ENCODE results near the gene GPR84. TPM values are rescaled to one million over a fixed set of nuclear protein-coding genes. Genes with fewer than 3 reads are reported as not detected.
A peak's percentile ranks its signal among the peaks of the same experiment; 100 is the strongest.
"Not testable (repeated sequence)": the region's sequence is repeated elsewhere in the genome, so short reads cannot be mapped to it uniquely, and the experiment has no call there.

GPR84 gene
- total and polyA plus RNA-seq, 8 donors, result 0.46 to 1.4 (median 0.50) TPM; not detected in 5

- H3K9me3 ChIP-seq, result no peaks in the 10 kb centered on the region
- H3K27me3 ChIP-seq, result no peaks in the 10 kb centered on the region
- peak overlapping the region in 3 of 5 donors; percentile 7 to 43 (median 43) for H3K27ac ChIP-seq
- H3K4me1 ChIP-seq, result peaks cover 43 to 91% (median 71%) of the 10 kb centered on the region in 4 donors
- DNase-seq, result peak in 1 of 2 donors; percentile 29
- no peak for TF ChIP-seq CTCF (IDR thresholded peaks at IDR 0.05)
- TF ChIP-seq POLR2A (IDR thresholded peaks at IDR 0.05), result no peak
- TF ChIP-seq EP300 (IDR thresholded peaks at IDR 0.05), result no peak
- no peak for TF ChIP-seq POLR2AphosphoS5 (IDR thresholded peaks at IDR 0.05)
- no peak overlapping the region for H3K4me3 ChIP-seq
- WGBS, 5 donors, result 57 to 68% (median 61%) methylated on average over 6 of the region's 6 CpGs
- intact Hi-C loops (cut with DNase I; ENCODE audit: low total_unique reads), result no loop called here
- H3K36me3 ChIP-seq, result peaks cover 0 to 17% (median 12%) of the 10 kb centered on the region in 4 donors
Measured at GRCh38 chr12:54328595-54329337, 35.5 kb downstream of the GPR84 start.

GRCh38 chr12:54325442-54326109 lies 38.7 kb downstream of the GPR84 start:
- peak overlapping the region; percentile 83 to 97 (median 90) for H3K27ac ChIP-seq
- H3K9me3 ChIP-seq; intact Hi-C loops (cut with DNase I; ENCODE audit: low total_unique reads); DNase-seq; H3K27me3 ChIP-seq: not testable (repeated sequence)
- H3K4me1 ChIP-seq, result peaks cover 39 to 61% (median 51%) of the 10 kb centered on the region in 4 donors
- peaks cover 0 to 17% (median 9%) of the 10 kb centered on the region in 4 donors for H3K36me3 ChIP-seq
- peak overlapping the region; percentile 67 to 89 (median 80) for H3K4me3 ChIP-seq
- WGBS, 5 donors, result 23 to 42% (median 35%) methylated on average over 22 of the region's 22 CpGs

GRCh38 chr12:54324617-54325441 lies 39.5 kb downstream of the GPR84 start, which contains the start of gene COPZ1:
TSS of gene COPZ1 (plus strand) at chr12:54325131. CDS start at chr12:54325164, 33 bp downstream.
- Histone ChIP-seq H3K27ac (peak within 1 kb of the TSS; percentile 83 to 97 (median 90)), H3K9me3 (no peaks in the 10 kb centered on the region), H3K27me3 (no peaks in the 10 kb centered on the region), H3K4me3 (peak within 1 kb of the TSS; percentile 67 to 89 (median 80)), H3K36me3 (peaks cover 0 to 11% (median 7%) of the 10 kb centered on the region in 4 donors), H3K4me1 (peaks cover 34 to 54% (median 44%) of the 10 kb centered on the region in 4 donors)
- peak; percentile 95 to 99 for DNase-seq
- 1 to 2% (median 1%) methylated on average over 34 of the region's 34 CpGs for WGBS, 5 donors
- intact Hi-C loops (cut with DNase I; ENCODE audit: low total_unique reads), result no loop called here
- TF ChIP-seq CTCF (IDR thresholded peaks at IDR 0.05), result peak in 5 of 7 experiments; percentile 24 to 81 (median 70)
- TF ChIP-seq POLR2A (IDR thresholded peaks at IDR 0.05), result peak in 1 of 4 donors; percentile 50
- peak in 2 of 3 donors; percentile 72 to 85 for TF ChIP-seq POLR2AphosphoS5 (IDR thresholded peaks at IDR 0.05)
- TF ChIP-seq EP300 (IDR thresholded peaks at IDR 0.05), result no peak

GRCh38 chr12:54321363-54321762 lies 42.9 kb downstream of the GPR84 start:
- H3K9me3 ChIP-seq, result no peaks in the 10 kb centered on the region
- peaks cover 8 to 19% (median 12%) of the 10 kb centered on the region in 4 donors for H3K4me1 ChIP-seq
- no peak for DNase-seq
- H3K36me3 ChIP-seq, result no peaks in the 10 kb centered on the region
- intact Hi-C loops (cut with DNase I; ENCODE audit: low total_unique reads), result no loop called here
- no peak overlapping the region for H3K27ac ChIP-seq
- H3K4me3 ChIP-seq, result no peak overlapping the region
- whole genome bisulfite sequencing, 5 donors, result 85 to 93% (median 88%) methylated on average over 5 of the region's 5 CpGs
- TF ChIP-seq POLR2A (IDR thresholded peaks at IDR 0.05) (no peak), EP300 (IDR thresholded peaks at IDR 0.05) (no peak), CTCF (IDR thresholded peaks at IDR 0.05) (no peak), POLR2AphosphoS5 (IDR thresholded peaks at IDR 0.05) (no peak)
- H3K27me3 ChIP-seq, result no peaks in the 10 kb centered on the region

Small RNA genes within 50 kb of the gene (small RNA-seq; reads per million reads assigned to genes)
- 42.4 to 126 (median 96.7) reads per million in 4 donors for gene MIR148B
- 0 reads per million in 4 donors for gene RN7SL744P
- gene RNU6-950P, result 0 reads per million in 4 donors

Other genes with a start within 250 kb of the GPR84 start
- 10 to 100 TPM; 15.4 to 79.4 (median 31.0) TPM for gene SMUG1, start 175.5 kb downstream of the GPR84 start, total RNA-seq
- gene SMUG1, start 175.5 kb downstream of the GPR84 start, polyA plus RNA-seq, result 10 to 100 TPM; 34.0 to 71.3 (median 70.3) TPM
- gene CBX5, start 84.4 kb downstream of the GPR84 start, total RNA-seq, result 10 to 100 TPM in 4 of 5 donors, 1 to 10 TPM in 1; 8.7 to 66.8 (median 29.1) TPM
- gene CBX5, start 84.4 kb downstream of the GPR84 start, polyA plus RNA-seq, result 1 to 10 TPM; 4.9 to 7.6 (median 5.2) TPM
- gene HNRNPA1, start 83.8 kb downstream of the GPR84 start, total RNA-seq, result 100 to 1,000 TPM; 211 to 763 (median 303) TPM
- gene HNRNPA1, start 83.8 kb downstream of the GPR84 start, polyA plus RNA-seq, result 1,000 to 10,000 TPM in 2 of 3 donors, 100 to 1,000 TPM in 1; 960 to 1,103 (median 1,040) TPM
- gene NFE2, start 63.5 kb downstream of the GPR84 start, total RNA-seq, result 1 to 10 TPM in 1 of 5 donors, under 1 TPM in 1, not detected in 3; 0.37 to 2.0 TPM
- under 1 TPM in 2 of 3 donors, not detected in 1; 0.20 to 1.00 TPM for gene NFE2, start 63.5 kb downstream of the GPR84 start, polyA plus RNA-seq
- 10 to 100 TPM; 14.6 to 91.6 (median 42.4) TPM for gene COPZ1, start 39.4 kb downstream of the GPR84 start, total RNA-seq
- 100 to 1,000 TPM in 2 of 3 donors, 10 to 100 TPM in 1; 92.4 to 133 (median 108) TPM for gene COPZ1, start 39.4 kb downstream of the GPR84 start, polyA plus RNA-seq
- 10 to 100 TPM in 1 of 5 donors, 1 to 10 TPM in 4; 1.2 to 35.7 (median 2.6) TPM for gene ZNF385A, start 20.2 kb upstream of the GPR84 start, total RNA-seq
- 10 to 100 TPM; 16.9 to 35.1 (median 17.6) TPM for gene ZNF385A, start 20.2 kb upstream of the GPR84 start, polyA plus RNA-seq
- gene ITGA5, start 54.8 kb upstream of the GPR84 start, total RNA-seq, result 100 to 1,000 TPM in 2 of 5 donors, 10 to 100 TPM in 3; 53.7 to 182 (median 88.8) TPM
- 100 to 1,000 TPM in 1 of 3 donors, 10 to 100 TPM in 2; 29.3 to 102 (median 33.2) TPM for gene ITGA5, start 54.8 kb upstream of the GPR84 start, polyA plus RNA-seq
- gene GTSF1, start 109.1 kb upstream of the GPR84 start, total RNA-seq, result not detected
- gene GTSF1, start 109.1 kb upstream of the GPR84 start, polyA plus RNA-seq, result under 1 TPM in 2 of 3 donors, not detected in 1; 0.44 to 0.50 TPM
- gene NCKAP1L, start 133.3 kb upstream of the GPR84 start, total RNA-seq, result 10 to 100 TPM in 3 of 5 donors, 1 to 10 TPM in 2; 2.7 to 29.2 (median 15.6) TPM
- 1 to 10 TPM; 1.7 to 4.2 (median 3.2) TPM for gene NCKAP1L, start 133.3 kb upstream of the GPR84 start, polyA plus RNA-seq
- gene PDE1B, start 185.1 kb upstream of the GPR84 start, total RNA-seq, result 10 to 100 TPM in 4 of 5 donors, 1 to 10 TPM in 1; 2.9 to 39.1 (median 14.1) TPM
- gene PDE1B, start 185.1 kb upstream of the GPR84 start, polyA plus RNA-seq, result 1 to 10 TPM; 1.8 to 6.1 (median 2.2) TPM
- 100 to 1,000 TPM in 1 of 5 donors, 10 to 100 TPM in 1, 1 to 10 TPM in 2, not detected in 1; 5.5 to 313 (median 42.3) TPM for gene PPP1R1A, start 224.2 kb upstream of the GPR84 start, total RNA-seq
- 1 to 10 TPM; 2.6 to 9.9 (median 5.9) TPM for gene PPP1R1A, start 224.2 kb upstream of the GPR84 start, polyA plus RNA-seq